ENCODE results near the gene RNFT2.
"Not testable (repeated sequence)": the region's sequence is repeated elsewhere in the genome, so short reads cannot be mapped to it uniquely, and the experiment has no call there.

Gene RNFT2

GRCh38 chr12:116745554-116745953 lies 7.4 kb downstream of the RNFT2 start:
- DNase-seq, result no peak

GRCh38 chr12:116749884-116750283 lies 11.8 kb downstream of the RNFT2 start:
- DNase-seq, result no peak

- DNase-seq, result no peak
Measured at GRCh38 chr12:116750298-116750697, 12.2 kb downstream of the RNFT2 start.

GRCh38 chr12:116754097-116754496 lies 16.0 kb downstream of the RNFT2 start:
- DNase-seq, result not testable (repeated sequence)

- DNase-seq, result not testable (repeated sequence)
Measured at GRCh38 chr12:116754783-116755182, 16.7 kb downstream of the RNFT2 start.

GRCh38 chr12:116759783-116760621 lies 21.9 kb downstream of the RNFT2 start:
- no peak for DNase-seq

- no peak for DNase-seq
Measured at GRCh38 chr12:116760622-116761020, 22.5 kb downstream of the RNFT2 start.

- DNase-seq, result no peak
Measured at GRCh38 chr12:116761499-116761898, 23.4 kb downstream of the RNFT2 start.

GRCh38 chr12:116765271-116765670 lies 27.2 kb downstream of the RNFT2 start:
- DNase-seq, result no peak

- no peak for DNase-seq
Measured at GRCh38 chr12:116766285-116766684, 28.2 kb downstream of the RNFT2 start.

- no peak for DNase-seq
Measured at GRCh38 chr12:116766746-116767145, 28.6 kb downstream of the RNFT2 start.

GRCh38 chr12:116771651-116772050 lies 33.5 kb downstream of the RNFT2 start:
- DNase-seq, result no peak

- DNase-seq, result peak; percentile 26 to 40
Measured at GRCh38 chr12:116773276-116773731, 35.2 kb downstream of the RNFT2 start.

- no peak for DNase-seq
Measured at GRCh38 chr12:116774020-116774419, 35.9 kb downstream of the RNFT2 start.

GRCh38 chr12:116777245-116777644 lies 39.1 kb downstream of the RNFT2 start:
- DNase-seq, result no peak

GRCh38 chr12:116779597-116779996 lies 41.5 kb downstream of the RNFT2 start:
- no peak for DNase-seq

GRCh38 chr12:116780942-116781341 lies 42.8 kb downstream of the RNFT2 start:
- DNase-seq, result no peak

- no peak for DNase-seq
Measured at GRCh38 chr12:116783525-116784237, 45.6 kb downstream of the RNFT2 start.

GRCh38 chr12:116784238-116784612 lies 46.1 kb downstream of the RNFT2 start:
- no peak for DNase-seq

- DNase-seq, result not testable (repeated sequence)
Measured at GRCh38 chr12:116789562-116789961, 51.4 kb downstream of the RNFT2 start.

GRCh38 chr12:116790066-116790465 lies 52.0 kb downstream of the RNFT2 start:
- no peak for DNase-seq

- DNase-seq, result no peak
Measured at GRCh38 chr12:116792403-116792802, 54.3 kb downstream of the RNFT2 start.

- no peak for DNase-seq
Measured at GRCh38 chr12:116794725-116795124, 56.6 kb downstream of the RNFT2 start.

GRCh38 chr12:116797885-116798284 lies 59.8 kb downstream of the RNFT2 start:
- no peak for DNase-seq

All from AML-193 (cell line).